Loucy (cell line): ENCODE data around the gene RNU6-1.

Source experiments
- H2AFZ ChIP-seq: fragments of 200-600 bp; sonication (generic); 2 replicates; pipeline ENCODE4 v1.6.0; 2016; ENCODE audit warnings: antibody characterized with exemption, mild to moderate bottlenecking, low read length, moderate library complexity
- H3F3A ChIP-seq: fragments of 200-600 bp; 2 replicates; pipeline ENCODE4 v1.6.0; 2016; ENCODE audit warnings: antibody characterized with exemption, low read depth, mild to moderate bottlenecking
- H3K27me3 ChIP-seq: fragments of 200-600 bp; sonication (generic); 2 replicates; pipeline ENCODE4 v1.6.1; 2014; ENCODE audit warnings: low read length, mild to moderate bottlenecking; ENCODE audit not compliant: insufficient read depth, poor library complexity, severe bottlenecking
- H3K36me3 ChIP-seq: fragments of 200-600 bp; sonication (generic); 2 replicates; pipeline ENCODE4 v1.6.1; 2016; ENCODE audit warnings: low read length; ENCODE audit not compliant: insufficient read depth
- H3K4me1 ChIP-seq: fragments of 200-600 bp; sonication (generic); 2 replicates; pipeline ENCODE4 v1.5.1; 2014; ENCODE audit warnings: low read length, mild to moderate bottlenecking; ENCODE audit not compliant: insufficient read depth, poor library complexity, severe bottlenecking
- H3K4me2 ChIP-seq: fragments of 200-600 bp; sonication (generic); 2 replicates; pipeline ENCODE4 v1.6.0; 2014; ENCODE audit warnings: antibody characterized with exemption, low read length, low read depth, mild to moderate bottlenecking; ENCODE audit not compliant: poor library complexity, severe bottlenecking
- H3K4me3 ChIP-seq: fragments of 200-600 bp; sonication (generic); 2 replicates; pipeline ENCODE4 v1.5.1; 2014; ENCODE audit warnings: low read length, mild to moderate bottlenecking, mixed read lengths; ENCODE audit not compliant: poor library complexity, severe bottlenecking
- H3K79me2 ChIP-seq: fragments of 200-600 bp; sonication (generic); 2 replicates; pipeline ENCODE4 v1.6.1; 2014; ENCODE audit warnings: low read length; ENCODE audit not compliant: insufficient read depth
- H3K9ac ChIP-seq: fragments of 200-600 bp; sonication (generic); 2 replicates; pipeline ENCODE4 v1.6.0; 2014; ENCODE audit warnings: mild to moderate bottlenecking, low read depth, low read length, moderate library complexity; ENCODE audit not compliant: poor library complexity, severe bottlenecking
- H3K9me2 ChIP-seq: fragments of 200-600 bp; sonication (generic); replicated peaks from 2 replicates; pipeline ENCODE4 v1.6.1; 2016; ENCODE audit warnings: low read depth, low read length, mixed read lengths
- H3K9me3 ChIP-seq: fragments of 200-600 bp; sonication (generic); 2 replicates; pipeline ENCODE4 v1.6.1; 2014; ENCODE audit warnings: mild to moderate bottlenecking, antibody characterized with exemption, low read length, low read depth; ENCODE audit not compliant: insufficient read depth
- H4K20me1 ChIP-seq: fragments of 200-600 bp; sonication (generic); 2 replicates; pipeline ENCODE4 v1.6.0; 2014; ENCODE audit warnings: antibody characterized with exemption, low read length, mild to moderate bottlenecking; ENCODE audit not compliant: insufficient read depth, poor library complexity, severe bottlenecking
- EZH2phosphoT487 ChIP-seq: fragments of 200-600 bp; IDR thresholded peaks from 2 replicates; pipeline ENCODE4 v1.6.1; 2018; ENCODE audit warnings: antibody characterized with exemption, mild to moderate bottlenecking, moderate library complexity, borderline replicate concordance
- TF ChIP-seq, protein P1 (sequence below): fragments of 200-600 bp; sonication (generic); conservative IDR thresholded peaks from 2 replicates; pipeline ENCODE4 v1.5.1; 2014; ENCODE audit warnings: mild to moderate bottlenecking, antibody characterized with exemption, low read length

The RNU6-1 gene

DNA sequence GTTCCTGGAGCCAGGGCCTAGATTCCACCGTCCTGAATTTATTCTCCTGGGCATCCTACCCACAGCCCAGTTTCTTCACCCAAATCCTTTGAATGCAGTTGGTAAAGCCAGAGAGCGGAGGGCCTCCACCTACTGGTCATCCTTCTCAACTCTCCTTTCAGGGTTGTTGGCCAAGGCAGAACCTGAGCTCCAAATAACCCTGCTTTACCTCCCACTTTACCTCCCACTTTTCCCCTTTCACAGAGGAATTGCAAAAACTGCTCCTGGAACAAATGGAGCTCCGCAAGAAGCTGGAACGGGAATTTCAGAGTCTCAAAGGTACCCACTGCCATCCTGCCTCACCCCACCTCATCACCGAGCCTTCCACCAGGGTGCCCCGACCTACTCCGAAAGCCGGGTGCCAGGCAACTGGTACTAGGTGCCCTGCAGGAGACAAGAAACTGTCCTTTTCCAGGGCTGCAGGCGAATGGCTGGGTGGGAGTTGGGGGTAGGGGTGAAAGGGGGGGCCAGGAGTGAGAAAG is 7.8 kb downstream of the RNU6-1 start:
- Histone ChIP-seq H4K20me1 (no peaks in the 10 kb centered on the region), H2AFZ (no peak overlapping the region), H3K4me3 (no peak overlapping the region), H3K4me1 (peaks cover 30% of the 10 kb centered on the region), H3K9me2 (no peaks in the 10 kb centered on the region), H3K27me3 (no peaks in the 10 kb centered on the region), H3K79me2 (no peaks in the 10 kb centered on the region), H3K4me2 (no peak overlapping the region), H3F3A (no peaks in the 10 kb centered on the region), H3K9me3 (no peaks in the 10 kb centered on the region), H3K36me3 (no peaks in the 10 kb centered on the region), H3K9ac (no peak overlapping the region)
- no peak for TF ChIP-seq EZH2phosphoT487
- TF ChIP-seq, protein P1, sequence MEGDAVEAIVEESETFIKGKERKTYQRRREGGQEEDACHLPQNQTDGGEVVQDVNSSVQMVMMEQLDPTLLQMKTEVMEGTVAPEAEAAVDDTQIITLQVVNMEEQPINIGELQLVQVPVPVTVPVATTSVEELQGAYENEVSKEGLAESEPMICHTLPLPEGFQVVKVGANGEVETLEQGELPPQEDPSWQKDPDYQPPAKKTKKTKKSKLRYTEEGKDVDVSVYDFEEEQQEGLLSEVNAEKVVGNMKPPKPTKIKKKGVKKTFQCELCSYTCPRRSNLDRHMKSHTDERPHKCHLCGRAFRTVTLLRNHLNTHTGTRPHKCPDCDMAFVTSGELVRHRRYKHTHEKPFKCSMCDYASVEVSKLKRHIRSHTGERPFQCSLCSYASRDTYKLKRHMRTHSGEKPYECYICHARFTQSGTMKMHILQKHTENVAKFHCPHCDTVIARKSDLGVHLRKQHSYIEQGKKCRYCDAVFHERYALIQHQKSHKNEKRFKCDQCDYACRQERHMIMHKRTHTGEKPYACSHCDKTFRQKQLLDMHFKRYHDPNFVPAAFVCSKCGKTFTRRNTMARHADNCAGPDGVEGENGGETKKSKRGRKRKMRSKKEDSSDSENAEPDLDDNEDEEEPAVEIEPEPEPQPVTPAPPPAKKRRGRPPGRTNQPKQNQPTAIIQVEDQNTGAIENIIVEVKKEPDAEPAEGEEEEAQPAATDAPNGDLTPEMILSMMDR = peak; percentile 71

- Histone ChIP-seq H3K4me1 (peaks cover 25% of the 10 kb centered on the region), H3K9ac (no peak overlapping the region), H3K79me2 (no peaks in the 10 kb centered on the region), H3K27me3 (no peaks in the 10 kb centered on the region), H4K20me1 (no peaks in the 10 kb centered on the region), H3F3A (no peaks in the 10 kb centered on the region), H2AFZ (no peak overlapping the region), H3K4me3 (no peak overlapping the region), H3K9me3 (no peaks in the 10 kb centered on the region), H3K36me3 (no peaks in the 10 kb centered on the region), H3K9me2 (no peaks in the 10 kb centered on the region), H3K4me2 (no peak overlapping the region)
- no peak for TF ChIP-seq EZH2phosphoT487
- TF ChIP-seq, protein P1 = no peak
Measured at GRCh38 chr15:67831363-67831762, 8.5 kb downstream of the RNU6-1 start.

DNA sequence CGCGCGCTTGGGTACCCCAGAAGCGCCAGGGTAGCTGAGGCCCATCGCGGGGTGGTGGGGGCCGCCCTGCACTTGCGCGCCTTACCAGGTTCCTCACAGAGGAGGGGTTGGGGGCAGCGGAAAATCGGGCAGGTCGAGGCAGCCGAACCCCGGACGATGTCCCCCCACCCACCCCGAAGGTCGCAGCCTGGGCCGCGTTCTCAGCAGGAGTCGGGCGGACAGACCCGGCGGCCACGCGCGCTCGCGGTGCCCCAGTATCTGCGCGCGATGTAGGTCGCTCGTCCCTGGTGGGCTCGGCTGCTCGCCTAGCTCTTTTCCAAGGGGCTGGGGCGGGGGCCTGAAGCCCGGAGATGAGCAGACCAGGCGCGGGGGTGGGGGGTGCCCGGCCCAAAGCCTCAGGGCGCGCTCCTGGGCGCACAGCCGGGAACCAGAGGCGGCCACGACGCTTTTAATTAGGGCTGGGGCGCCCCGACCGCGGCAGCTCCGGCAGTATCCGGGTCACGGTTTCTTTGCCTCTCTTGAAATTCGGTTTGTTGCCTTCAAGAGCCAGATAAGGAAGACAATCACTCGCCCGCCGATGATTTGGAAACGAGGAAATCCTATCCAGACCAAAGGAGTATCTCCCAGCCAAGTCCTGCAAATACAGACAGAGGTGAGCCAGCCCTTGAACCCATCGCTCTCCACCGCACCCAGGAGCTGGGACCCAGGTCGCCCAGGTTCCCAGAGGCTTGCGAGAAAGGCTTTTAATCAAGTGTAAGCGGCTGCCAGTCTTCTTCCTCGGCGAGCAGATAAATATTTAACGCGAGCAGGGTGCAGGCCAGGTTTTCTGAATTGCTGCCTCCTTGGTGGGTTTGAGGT is 10.0 kb downstream of the RNU6-1 start:
- Histone ChIP-seq H3K9me3 (no peaks in the 10 kb centered on the region), H3F3A (no peaks in the 10 kb centered on the region), H3K4me1 (peaks cover 25% of the 10 kb centered on the region), H2AFZ (no peak overlapping the region), H3K27me3 (no peaks in the 10 kb centered on the region), H3K4me2 (peak overlapping the region; percentile 40), H4K20me1 (no peaks in the 10 kb centered on the region), H3K9ac (peak overlapping the region; percentile 31), H3K36me3 (no peaks in the 10 kb centered on the region), H3K4me3 (peak overlapping the region; percentile 21), H3K79me2 (no peaks in the 10 kb centered on the region), H3K9me2 (no peaks in the 10 kb centered on the region)
- no peak for TF ChIP-seq EZH2phosphoT487
- TF ChIP-seq, protein P1 = no peak
